SK-N-SH (cell line): ENCODE measurements around the gene FRMPD4. TPM values are rescaled to one million over a fixed set of nuclear protein-coding genes. Genes with fewer than 3 reads are reported as not detected.

ENCODE experiments used
- CTCF ChIA-PET: fragments of 300-600, 350-600 bp; formaldehyde crosslinking; extraction: SDS; loops from one replicate; lab custom pipeline; 2021; lab: Yijun Ruan, JAX
- POLR2A ChIA-PET: fragments of 350-600 bp; sonication (Branson Sonifier 250); formaldehyde crosslinking; extraction: SDS; loops from one replicate; lab custom pipeline; 2020; ENCODE audit warnings: antibody characterized with exemption, inconsistent platforms; lab: Yijun Ruan, JAX
- DNase-seq: peaks from one replicate; pipeline ENCODE4 v3.0.0; 2012
- H2AFZ ChIP-seq: fragments of 200-600 bp; sonication (generic); 2 replicates; pipeline ENCODE4 v1.8.1; 2016; ENCODE audit warnings: antibody characterized with exemption, mild to moderate bottlenecking, low read depth
- H3F3A ChIP-seq: fragments of 200-600 bp; sonication (generic); replicated peaks from 2 replicates; pipeline ENCODE3; 2016; ENCODE audit warnings: antibody characterized with exemption, mild to moderate bottlenecking; ENCODE audit not compliant: insufficient read depth
- H3K27ac ChIP-seq, 2 experiments: fragments of 200-500 bp in 1 of 2; fragments of 200-600 bp in 1 of 2; sonication (Bioruptor generic) in 1 of 2; sonication (generic), shearing (Covaris generic) in 1 of 2; 2 replicates each; pipeline versions ENCODE4 v1.5.1 to v1.6.1; 2014 to 2016; ENCODE audit warnings: low read depth in 2 of 2, inconsistent platforms in 1 of 2, low read length in 1 of 2, mild to moderate bottlenecking in 1 of 2, mixed read lengths in 1 of 2
- H3K27me3 ChIP-seq: fragments of 200-600 bp; sonication (generic), shearing (Covaris generic); 2 replicates; pipeline ENCODE4 v1.6.1; 2016; ENCODE audit warnings: mixed run types; ENCODE audit not compliant: insufficient read depth
- H3K36me3 ChIP-seq, 2 experiments: fragments of 200-500 bp in 1 of 2; fragments of 200-600 bp in 1 of 2; sonication (Bioruptor generic) in 1 of 2; sonication (generic) in 1 of 2; replicated peaks in 1 of 2; 2 replicates each; pipeline versions ENCODE3 to v1.5.1; 2014 to 2016; ENCODE audit warnings: low read length in 1 of 2, mild to moderate bottlenecking in 1 of 2; ENCODE audit not compliant: insufficient read depth in 2 of 2, control insufficient read depth in 1 of 2
- H3K4me1 ChIP-seq, 2 experiments: fragments of 200-500 bp in 1 of 2; fragments of 200-600 bp in 1 of 2; sonication (Bioruptor generic) in 1 of 2; sonication (generic), shearing (Covaris generic) in 1 of 2; 2 replicates each; pipeline versions ENCODE4 v1.5.1 to v1.6.1; 2014 to 2016; ENCODE audit warnings: low read depth in 1 of 2, low read length in 1 of 2, mixed run types in 1 of 2; ENCODE audit not compliant: insufficient read depth in 2 of 2, control insufficient read depth in 1 of 2
- H3K4me2 ChIP-seq: fragments of 200-600 bp; sonication (generic), shearing (Covaris generic); 2 replicates; pipeline ENCODE4 v1.6.1; 2017; ENCODE audit warnings: mixed run types
- H3K4me3 ChIP-seq, 2 experiments: fragments of 200-500 bp in 1 of 2; fragments of 200-600 bp in 1 of 2; sonication (Bioruptor generic) in 1 of 2; sonication (generic), shearing (Covaris generic) in 1 of 2; 2 replicates each; pipeline versions ENCODE4 v1.5.1 to v1.8.1; 2014 to 2016; ENCODE audit warnings: low read depth in 2 of 2, inconsistent platforms in 1 of 2, low read length in 1 of 2, mild to moderate bottlenecking in 1 of 2, mixed read lengths in 1 of 2, moderate library complexity in 1 of 2
- H3K79me2 ChIP-seq: fragments of 200-600 bp; sonication (generic); 2 replicates; pipeline ENCODE4 v1.8.1; 2017; ENCODE audit warnings: mild to moderate bottlenecking; ENCODE audit not compliant: insufficient read depth
- H3K9ac ChIP-seq: fragments of 200-600 bp; sonication (generic); 2 replicates; pipeline ENCODE4 v1.6.1; 2017; ENCODE audit warnings: mixed run types
- H3K9me2 ChIP-seq: fragments of 200-600 bp; sonication (generic); 2 replicates; pipeline ENCODE4 v1.6.1; 2017; ENCODE audit warnings: mixed run types
- H3K9me3 ChIP-seq: fragments of 200-600 bp; sonication (generic); 2 replicates; pipeline ENCODE4 v1.6.1; 2017; ENCODE audit warnings: mixed run types, mild to moderate bottlenecking, moderate library complexity
- H4K20me1 ChIP-seq: fragments of 200-600 bp; sonication (generic); 2 replicates; pipeline ENCODE4 v1.6.1; 2017; ENCODE audit warnings: mild to moderate bottlenecking, mixed run types; ENCODE audit not compliant: insufficient read depth
- CTCF ChIP-seq: fragments of 200-600 bp; sonication (generic); IDR thresholded peaks from 2 replicates; pipeline ENCODE4 v1.6.1; 2017; ENCODE audit warnings: antibody characterized with exemption, mild to moderate bottlenecking, moderate library complexity
- ELF1 ChIP-seq: IDR thresholded peaks from 2 replicates; pipeline ENCODE4 v1.4.0; 2012
- EP300 ChIP-seq, 2 experiments: IDR thresholded peaks; 2 replicates each; pipeline versions ENCODE4 v1.4.0 to v1.6.1; 2012; ENCODE audit warnings: borderline replicate concordance in 1 of 2, low read depth in 1 of 2, low read length in 1 of 2
- FOXJ3 ChIP-seq: sonication (generic); formaldehyde crosslinking; IDR thresholded peaks from 2 replicates; pipeline ENCODE4 v1.5.1; 2020; ENCODE audit warnings: mild to moderate bottlenecking, missing genetic modification reagents
- FOXM1 ChIP-seq: IDR thresholded peaks from 2 replicates; pipeline ENCODE4 v1.4.0; 2012; ENCODE audit warnings: low read depth, mild to moderate bottlenecking
- GABPA ChIP-seq: IDR thresholded peaks from 2 replicates; pipeline ENCODE4 v1.4.0; 2012; ENCODE audit warnings: low read depth, mild to moderate bottlenecking
- IRF3 ChIP-seq: fragments of 150-350 bp; IDR thresholded peaks from 2 replicates; pipeline ENCODE4 v1.6.1; 2016; ENCODE audit warnings: mild to moderate bottlenecking, low read depth, low read length
- MEF2A ChIP-seq: IDR thresholded peaks from 2 replicates; pipeline ENCODE4 v1.4.0; 2012; ENCODE audit warnings: low read depth, borderline replicate concordance
- RAD21 ChIP-seq: IDR thresholded peaks from 2 replicates; pipeline ENCODE4 v1.6.1; 2012; ENCODE audit warnings: mild to moderate bottlenecking, low read length
- RCOR1 ChIP-seq: fragments of 150-350 bp; IDR thresholded peaks from 2 replicates; pipeline ENCODE4 v1.6.1; 2017; ENCODE audit warnings: antibody characterized with exemption, low read length
- RFX5 ChIP-seq: IDR thresholded peaks from 2 replicates; pipeline ENCODE4 v1.6.1; 2012; ENCODE audit warnings: mild to moderate bottlenecking, improper control_type of control experiment, low read length
- SIN3A ChIP-seq: IDR thresholded peaks from 2 replicates; pipeline ENCODE4 v1.6.1; 2012; ENCODE audit warnings: low read depth, mild to moderate bottlenecking, low read length, moderate library complexity, borderline replicate concordance
- SMC3 ChIP-seq: IDR thresholded peaks from 2 replicates; pipeline ENCODE4 v1.6.1; 2012; ENCODE audit warnings: low read depth, low read length, improper control_type of control experiment
- TCF12 ChIP-seq: IDR thresholded peaks from 2 replicates; pipeline ENCODE4 v1.4.0; 2012
- TEAD4 ChIP-seq: IDR thresholded peaks from 2 replicates; pipeline ENCODE4 v1.4.0; 2012; ENCODE audit warnings: mild to moderate bottlenecking, borderline replicate concordance; ENCODE audit not compliant: insufficient read depth
- USF1 ChIP-seq: IDR thresholded peaks from 2 replicates; pipeline ENCODE4 v1.4.0; 2012; ENCODE audit warnings: low read depth, borderline replicate concordance
- USF2 ChIP-seq: fragments of 150-350 bp; IDR thresholded peaks from 2 replicates; pipeline ENCODE4 v1.6.1; 2017; ENCODE audit warnings: antibody characterized with exemption, low read length, low read depth, borderline replicate concordance
- YY1 ChIP-seq: IDR thresholded peaks from 2 replicates; pipeline ENCODE4 v1.4.0; 2012; ENCODE audit warnings: low read depth, mild to moderate bottlenecking
- ZBTB33 ChIP-seq: IDR thresholded peaks from 2 replicates; pipeline ENCODE4 v1.4.0; 2012; ENCODE audit warnings: low read depth, borderline replicate concordance
- WGBS: methylation state at CpG from one replicate; pipeline ENCODE4 v1.1.6; 2017; ENCODE audit warnings: low lambda C conversion rate; 5-methylcytosine and 5-hydroxymethylcytosine counted together
- polyA plus RNA-seq, 3 experiments: library from polyadenylated mRNA; depleted of rRNA; stranded (reverse); fragments of >200 nt; gene quantifications; 2 replicates each; pipeline ENCODE4 v1.2.3, GENCODE V29; 2012

The FRMPD4 gene
- polyA plus RNA-seq, 1 of the 3 experiments (the other 2 are of a cell fraction): not detected

- CTCF ChIA-PET: no interaction called here
- Histone ChIP-seq H3K4me1 (no peaks in the 10 kb centered on the region), H4K20me1 (no peaks in the 10 kb centered on the region)
Observed at GRCh38 chrX:12672367-12673106, 534.3 kb downstream of the FRMPD4 start.

GRCh38 chrX:12673487-12673886 is 535.2 kb downstream of the FRMPD4 start:
- WGBS: 4% methylated on average over 2 of the region's 2 CpGs
- Histone ChIP-seq H3K9me3 (no peaks in the 10 kb centered on the region), H2AFZ (no peak overlapping the region), H3K27ac (no peak overlapping the region), H3K9ac (no peak overlapping the region), H3K9me2 (no peaks in the 10 kb centered on the region), H4K20me1 (no peaks in the 10 kb centered on the region), H3K4me2 (no peak overlapping the region), H3K27me3 (no peaks in the 10 kb centered on the region), H3K79me2 (no peaks in the 10 kb centered on the region), H3K36me3 (no peaks in the 10 kb centered on the region), H3F3A (no peaks in the 10 kb centered on the region), H3K4me1 (no peaks in the 10 kb centered on the region), H3K4me3 (no peak overlapping the region)
- CTCF ChIA-PET: no interaction called here
- POLR2A ChIA-PET: no interaction called here
- DNase-seq: no peak
- TF ChIP-seq IRF3 (no peak), FOXJ3 (no peak), RFX5 (no peak), CTCF (no peak), YY1 (no peak), FOXM1 (no peak), ZBTB33 (no peak), SMC3 (no peak), GABPA (no peak)

More at GRCh38 chrX:12672367-12673106, 534.3 kb downstream of the FRMPD4 start:
- Histone ChIP-seq H3K27me3 (no peaks in the 10 kb centered on the region), H3K27ac (no peak overlapping the region), H2AFZ (no peak overlapping the region), H3F3A (no peaks in the 10 kb centered on the region), H3K9ac (no peak overlapping the region), H3K36me3 (no peaks in the 10 kb centered on the region), H3K9me3 (no peaks in the 10 kb centered on the region), H3K4me3 (no peak overlapping the region), H3K9me2 (no peaks in the 10 kb centered on the region), H3K79me2 (no peaks in the 10 kb centered on the region), H3K4me2 (no peak overlapping the region)
- no peak for DNase-seq
- 19% methylated on average over 3 of the region's 3 CpGs for WGBS
- POLR2A ChIA-PET: no interaction called here
- TF ChIP-seq RCOR1 (no peak), USF2 (no peak), SIN3A (no peak), TEAD4 (no peak), MEF2A (no peak), USF1 (no peak), TCF12 (no peak), ELF1 (no peak), RAD21 (no peak), EP300 (IDR thresholded peaks at IDR 0.05; ENCODE audit: borderline replicate concordance in 1 of 2, low read depth in 1 of 2, low read length in 1 of 2) (no peak), FOXM1 (no peak)
